SK-N-MC (cell line): ENCODE data around the gene CTNNA3.

ENCODE experiments used
- DNase-seq: peaks from one replicate; pipeline ENCODE4 v3.0.0-alpha.2; 2011; ENCODE audit warnings: low read depth, low spot score
- H3K27ac ChIP-seq: fragments of 200-600 bp; sonication (generic); 2 replicates; pipeline ENCODE4 v1.5.1; 2016; ENCODE audit warnings: mixed run types
- H3K36me3 ChIP-seq: fragments of 200-600 bp; sonication (generic); 2 replicates; pipeline ENCODE4 v1.6.1; 2017; ENCODE audit warnings: antibody characterized with exemption, low read length, mixed read lengths; ENCODE audit not compliant: insufficient read depth
- H3K4me3 ChIP-seq: fragments of 200-600 bp; sonication (generic); 2 replicates; pipeline ENCODE4 v1.5.1; 2016
- H3K9ac ChIP-seq: fragments of 200-600 bp; sonication (generic); 2 replicates; pipeline ENCODE4 v1.8.0; 2017; ENCODE audit warnings: mixed run types, mixed read lengths; ENCODE audit not compliant: insufficient read length
- H3K9me3 ChIP-seq: fragments of 200-600 bp; sonication (generic); 2 replicates; pipeline ENCODE4 v1.6.1; 2017; ENCODE audit warnings: low read depth, mild to moderate bottlenecking, antibody characterized with exemption, low read length, moderate library complexity, mixed read lengths
- EZH2 ChIP-seq: fragments of 200-600 bp; sonication (generic); IDR thresholded peaks from one replicate; pipeline ENCODE4 v1.6.1; 2017; ENCODE audit warnings: antibody characterized with exemption
- FOXP2 ChIP-seq: optimal IDR thresholded peaks from 2 replicates; pipeline ENCODE3; 2011; ENCODE audit warnings: mild to moderate bottlenecking, moderate library complexity; ENCODE audit not compliant: insufficient read depth; ENCODE audit errors: extremely low read length, control extremely low read depth
- POLR2AphosphoS5 ChIP-seq: IDR thresholded peaks from 2 replicates; pipeline ENCODE4 v1.6.1; 2012; ENCODE audit warnings: mild to moderate bottlenecking, low read depth, low read length, borderline replicate concordance

CTNNA3 gene

DNA sequence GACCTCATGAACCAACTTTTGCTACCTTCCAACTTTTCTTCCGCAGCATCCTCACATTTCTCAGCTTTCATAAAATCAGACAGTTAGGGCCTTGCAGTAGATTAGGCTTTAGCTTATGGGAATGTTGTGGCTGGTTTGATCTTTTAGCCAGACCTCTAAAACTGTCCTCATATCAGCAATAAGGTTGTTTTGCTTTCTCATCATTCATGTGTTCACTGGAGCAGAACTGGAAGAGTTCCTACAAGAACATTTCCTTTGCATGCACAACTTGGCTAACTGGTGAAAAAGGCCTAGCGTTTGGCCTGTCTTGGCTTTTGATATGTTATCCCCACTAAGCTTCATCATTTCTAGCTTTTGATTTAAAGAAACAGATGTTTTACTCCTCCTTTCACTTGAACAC is 900.1 kb downstream of the CTNNA3 start:
- Histone ChIP-seq H3K36me3 (no peaks in the 10 kb centered on the region), H3K9me3 (no peaks in the 10 kb centered on the region), H3K9ac (no peak overlapping the region), H3K27ac (no peak overlapping the region), H3K4me3 (no peak overlapping the region)
- no peak for TF ChIP-seq FOXP2
- TF ChIP-seq EZH2: no peak
- no peak for TF ChIP-seq POLR2AphosphoS5
- DNase-seq: no peak

DNA sequence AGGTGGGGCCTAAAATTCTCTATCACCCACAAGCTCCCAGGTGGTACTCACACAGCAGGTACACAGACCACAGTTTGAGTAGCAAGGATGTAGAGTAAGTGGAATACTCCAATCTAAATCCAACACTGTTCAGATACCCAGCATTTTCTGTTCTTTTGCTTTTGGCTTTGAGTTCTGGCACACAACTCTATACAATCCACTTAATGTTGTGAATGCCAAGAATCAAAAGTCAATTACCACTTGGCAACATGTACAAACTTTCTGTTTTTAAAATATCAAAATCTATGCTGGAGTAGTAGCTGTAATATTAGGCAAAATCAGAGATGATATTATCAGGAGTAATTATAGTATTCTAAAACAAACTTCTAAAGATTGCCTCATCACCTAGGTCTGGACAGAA is 903.6 kb downstream of the CTNNA3 start:
- H3K4me3 ChIP-seq: no peak overlapping the region
- no peak for DNase-seq
- TF ChIP-seq EZH2 (no peak), FOXP2 (no peak)
- no peaks in the 10 kb centered on the region for H3K36me3 ChIP-seq
- no peaks in the 10 kb centered on the region for H3K9me3 ChIP-seq
- no peak overlapping the region for H3K27ac ChIP-seq
- H3K9ac ChIP-seq: no peak overlapping the region

DNA sequence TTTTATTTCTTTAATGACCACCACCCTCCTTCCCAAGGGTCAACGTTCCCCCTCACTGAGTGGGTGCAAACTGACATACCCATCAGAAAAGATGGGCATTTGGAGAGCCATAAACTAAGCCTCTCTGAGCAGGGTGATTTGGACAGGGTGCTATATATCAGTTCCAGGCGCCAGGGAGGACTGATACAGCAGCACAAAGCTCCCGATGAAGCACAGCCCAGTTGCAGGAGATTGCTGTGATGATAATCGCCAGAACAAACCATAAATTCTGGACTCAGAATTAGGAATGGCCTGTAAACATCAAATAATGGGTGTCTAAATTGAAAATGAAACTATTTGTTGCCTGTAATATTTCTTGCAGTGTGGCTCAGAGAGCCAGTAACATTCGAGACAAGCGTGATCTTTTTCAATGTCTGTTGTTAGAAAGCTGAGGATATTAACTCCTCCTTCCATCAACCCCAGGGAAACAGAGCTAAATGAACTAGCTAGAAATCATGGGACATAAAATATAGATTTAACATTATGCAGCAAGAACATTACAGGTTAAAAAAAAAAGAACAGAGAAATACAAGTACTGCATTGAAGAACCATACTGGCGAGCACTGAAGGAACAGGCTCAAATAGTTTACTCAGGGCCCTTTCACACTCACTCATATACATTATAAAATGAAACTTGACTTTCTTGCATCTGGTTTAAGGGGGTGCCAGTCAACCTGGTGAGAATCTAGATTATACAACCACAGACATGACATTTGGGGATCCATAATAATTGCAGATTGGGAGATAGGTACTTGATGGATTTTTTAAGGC is 907.6 kb downstream of the CTNNA3 start:
- Histone ChIP-seq H3K9me3 (no peaks in the 10 kb centered on the region), H3K4me3 (no peak overlapping the region), H3K36me3 (no peaks in the 10 kb centered on the region), H3K9ac (no peak overlapping the region), H3K27ac (no peak overlapping the region)
- TF ChIP-seq EZH2: no peak
- TF ChIP-seq POLR2AphosphoS5: no peak
- no peak for TF ChIP-seq FOXP2
- DNase-seq: no peak

DNA sequence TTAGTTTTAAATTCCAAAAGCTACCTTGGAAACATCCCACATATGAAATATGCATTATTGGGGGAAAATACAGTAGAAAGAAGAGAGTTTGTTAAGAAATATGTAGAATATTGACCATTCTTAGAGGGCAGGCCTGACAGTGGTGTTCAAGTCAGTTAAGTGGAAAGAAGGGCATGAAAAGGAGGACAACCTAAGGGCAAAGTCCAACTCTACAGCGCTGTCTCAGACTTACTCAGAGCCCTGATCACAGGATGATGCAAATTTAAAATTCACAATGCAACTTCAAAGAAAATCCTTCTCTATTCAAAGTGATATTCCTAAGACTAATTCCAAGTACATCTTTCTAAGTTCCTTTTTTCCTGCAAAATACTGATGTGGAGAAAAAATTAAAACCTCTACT is 909.3 kb downstream of the CTNNA3 start:
- Histone ChIP-seq H3K27ac (no peak overlapping the region), H3K4me3 (no peak overlapping the region), H3K36me3 (no peaks in the 10 kb centered on the region), H3K9ac (no peak overlapping the region), H3K9me3 (no peaks in the 10 kb centered on the region)
- DNase-seq: no peak
- TF ChIP-seq FOXP2 (no peak), POLR2AphosphoS5 (no peak), EZH2 (no peak)

- Histone ChIP-seq H3K9me3 (no peaks in the 10 kb centered on the region), H3K27ac (no peak overlapping the region), H3K4me3 (no peak overlapping the region), H3K9ac (no peak overlapping the region), H3K36me3 (no peaks in the 10 kb centered on the region)
- TF ChIP-seq POLR2AphosphoS5: no peak
- no peak for TF ChIP-seq FOXP2
- DNase-seq: no peak
Observed at GRCh38 chr10:66784770-66785169, 911.2 kb downstream of the CTNNA3 start.

DNA sequence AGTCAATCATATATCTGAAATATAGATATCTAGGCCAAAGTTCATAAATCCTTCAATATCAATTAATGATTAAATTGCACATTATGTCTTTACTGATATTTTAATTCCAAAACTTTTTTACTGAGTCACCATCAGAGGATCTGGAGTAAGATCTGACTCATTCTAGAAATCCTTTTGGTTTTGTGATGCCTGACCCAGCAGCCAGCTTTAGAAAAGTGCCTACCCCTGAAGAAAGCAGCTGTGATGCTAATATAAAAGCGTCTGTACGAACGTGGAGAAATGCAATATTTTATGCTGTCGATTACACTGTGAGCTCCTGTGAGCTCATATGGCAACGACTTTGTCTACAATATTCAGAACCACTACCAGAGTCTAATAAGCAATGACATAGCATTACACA is 912.7 kb downstream of the CTNNA3 start:
- H3K36me3 ChIP-seq: no peaks in the 10 kb centered on the region
- H3K9ac ChIP-seq: no peak overlapping the region
- no peak for TF ChIP-seq POLR2AphosphoS5
- no peak for TF ChIP-seq FOXP2
- TF ChIP-seq EZH2: no peak
- H3K27ac ChIP-seq: no peak overlapping the region
- no peak overlapping the region for H3K4me3 ChIP-seq
- no peak for DNase-seq
- no peaks in the 10 kb centered on the region for H3K9me3 ChIP-seq

GRCh38 chr10:66782776-66783175 is 913.2 kb downstream of the CTNNA3 start:
- Histone ChIP-seq H3K9me3 (no peaks in the 10 kb centered on the region), H3K36me3 (no peaks in the 10 kb centered on the region), H3K9ac (no peak overlapping the region), H3K4me3 (no peak overlapping the region), H3K27ac (no peak overlapping the region)
- TF ChIP-seq EZH2: no peak
- no peak for TF ChIP-seq FOXP2
- no peak for TF ChIP-seq POLR2AphosphoS5
- no peak for DNase-seq

DNA sequence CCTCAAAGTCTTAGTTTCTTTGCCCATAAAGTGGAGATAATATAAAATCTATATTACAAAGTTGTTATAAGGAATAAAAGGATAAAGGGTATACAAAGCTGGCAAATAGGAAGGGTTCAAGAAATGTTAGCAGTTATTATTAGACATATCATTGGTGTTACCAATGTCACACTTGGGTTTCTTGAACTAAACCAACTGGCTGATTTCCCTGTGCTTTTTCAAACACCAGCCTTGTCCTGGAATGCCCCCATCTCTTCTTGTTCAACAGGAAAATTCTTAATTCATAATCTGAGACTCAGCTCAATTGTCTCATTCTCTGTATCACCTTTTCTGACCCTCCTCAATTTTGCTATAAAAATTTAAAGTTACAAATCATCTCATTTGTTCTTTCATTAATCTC is 913.9 kb downstream of the CTNNA3 start:
- no peaks in the 10 kb centered on the region for H3K9me3 ChIP-seq
- TF ChIP-seq FOXP2 (no peak), POLR2AphosphoS5 (no peak), EZH2 (no peak)
- H3K4me3 ChIP-seq: no peak overlapping the region
- no peak overlapping the region for H3K9ac ChIP-seq
- no peak overlapping the region for H3K27ac ChIP-seq
- no peaks in the 10 kb centered on the region for H3K36me3 ChIP-seq
- DNase-seq: no peak

GRCh38 chr10:66780796-66781195 is 915.2 kb downstream of the CTNNA3 start:
- no peak for TF ChIP-seq FOXP2
- H3K27ac ChIP-seq: no peak overlapping the region
- no peak overlapping the region for H3K4me3 ChIP-seq
- H3K36me3 ChIP-seq: no peaks in the 10 kb centered on the region
- no peaks in the 10 kb centered on the region for H3K9me3 ChIP-seq
- DNase-seq: no peak
- no peak overlapping the region for H3K9ac ChIP-seq
